GM19463 (cell line): ENCODE data around the gene MTREX.
A peak's percentile ranks its signal among the peaks of the same experiment; 100 is the strongest.

Source experiments
- ATAC-seq: cut with Tn5 transposase; IDR thresholded peaks from one replicate; pipeline ENCODE4 v1.9.1; 2021; ENCODE audit warnings: mild to moderate bottlenecking, moderate library complexity; ENCODE audit not compliant: unreplicated experiment

The MTREX gene

DNA sequence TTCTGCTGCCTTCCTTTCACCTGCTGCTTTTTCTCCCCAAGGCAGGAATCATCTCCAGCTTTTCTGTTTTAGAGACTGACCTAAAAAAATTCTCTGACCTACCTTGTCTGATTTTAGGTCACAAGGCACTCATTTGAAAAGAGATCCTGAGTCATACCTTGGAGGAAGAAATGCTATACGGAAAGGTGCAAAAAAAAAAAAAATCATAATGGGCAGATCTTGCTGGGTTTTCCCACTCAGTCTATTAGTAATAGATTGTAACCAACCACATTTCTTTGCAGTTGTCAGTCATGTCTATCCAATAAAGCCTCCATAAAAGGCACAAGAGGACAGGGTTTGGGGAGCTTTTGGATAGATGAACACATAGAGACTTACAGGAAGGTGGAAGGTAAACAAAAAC is 70.0 kb downstream of the MTREX start:
- no peak for ATAC-seq

GRCh38 chr5:55383254-55383653 is 75.5 kb downstream of the MTREX start:
- ATAC-seq = no peak

DNA sequence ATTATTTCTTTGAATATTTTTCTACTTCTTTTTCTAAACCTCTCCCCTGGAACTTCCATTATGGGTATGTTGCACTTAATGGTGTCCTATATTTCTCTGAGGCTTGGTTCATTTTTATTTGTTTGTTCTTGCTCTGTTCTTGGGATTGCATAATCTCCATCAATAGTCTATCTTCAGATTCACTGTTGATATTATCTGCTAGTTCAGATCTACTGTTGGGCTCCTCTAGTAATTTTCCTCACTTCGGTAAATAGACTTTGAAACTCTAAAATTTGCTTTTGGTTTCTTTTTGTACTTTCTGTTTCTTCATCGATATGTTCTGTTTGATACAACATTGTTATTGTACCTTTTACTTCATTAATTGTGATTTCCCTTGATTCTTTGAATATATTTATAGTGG is 76.3 kb downstream of the MTREX start:
- ATAC-seq = no peak

- no peak for ATAC-seq
Observed at GRCh38 chr5:55385227-55385626, 77.4 kb downstream of the MTREX start.

GRCh38 chr5:55385846-55386245 is 78.1 kb downstream of the MTREX start:
- ATAC-seq = no peak

GRCh38 chr5:55386356-55386755 is 78.6 kb downstream of the MTREX start:
- ATAC-seq = no peak

DNA sequence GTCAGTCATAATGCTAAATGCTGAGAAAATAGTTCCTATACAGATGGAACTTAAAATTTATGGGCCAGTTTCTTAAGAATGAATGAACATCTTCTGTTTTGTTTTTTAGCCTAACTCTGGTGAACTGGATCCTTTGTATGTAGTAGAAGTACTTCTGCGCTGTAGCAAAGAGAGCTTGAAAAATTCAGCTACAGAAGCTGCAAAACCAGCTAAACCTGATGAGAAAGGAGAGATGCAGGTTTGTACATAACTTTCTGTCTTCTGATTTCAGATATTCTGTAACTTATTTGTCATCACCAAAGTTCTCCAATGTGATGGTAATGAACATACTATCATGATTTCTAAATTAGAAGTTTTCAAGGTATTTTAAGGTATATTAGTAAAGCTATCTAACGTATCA is 80.1 kb downstream of the MTREX start:
- no peak for ATAC-seq

DNA sequence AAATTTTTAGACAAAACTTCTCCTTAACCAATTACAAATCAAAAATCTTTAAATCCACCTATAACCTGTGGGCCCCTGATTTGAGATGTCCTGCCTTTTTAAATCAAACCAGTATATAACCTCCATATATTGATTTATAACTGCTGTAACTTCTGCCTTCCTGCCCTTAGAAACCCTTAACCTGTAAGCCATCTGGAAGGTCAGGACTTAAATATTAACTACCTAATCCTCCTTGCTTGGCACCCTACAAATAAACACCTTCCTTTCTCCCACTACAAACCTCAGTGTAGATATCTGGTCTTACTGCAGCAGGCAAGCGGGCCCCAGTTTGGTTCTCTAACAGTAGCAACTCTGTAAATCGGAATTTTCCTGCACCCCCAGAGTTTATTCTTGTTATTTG is 83.9 kb downstream of the MTREX start:
- no peak for ATAC-seq

DNA sequence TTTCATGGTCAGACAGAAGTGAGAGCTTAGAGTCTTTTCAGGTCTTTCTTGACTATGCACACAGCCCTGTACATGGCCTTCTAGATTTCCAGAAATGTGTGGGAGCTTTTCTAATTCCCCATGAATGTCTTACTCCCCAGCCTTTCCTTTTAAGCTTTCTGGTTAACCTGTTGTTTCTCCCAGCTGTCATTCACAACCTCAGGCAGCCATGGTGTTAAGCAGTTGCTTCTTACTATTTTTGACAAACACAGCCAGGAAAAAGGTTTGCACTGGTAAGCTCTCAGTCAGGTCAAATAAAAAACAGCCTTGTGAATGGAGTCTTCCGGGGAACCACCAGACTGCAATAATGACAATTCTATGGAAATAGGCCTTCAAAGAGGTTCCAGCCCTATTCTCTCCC is 84.9 kb downstream of the MTREX start:
- ATAC-seq = no peak

GRCh38 chr5:55393501-55394175 is 85.8 kb downstream of the MTREX start:
- ATAC-seq = no peak

GRCh38 chr5:55402199-55402598 is 94.4 kb downstream of the MTREX start:
- no peak for ATAC-seq

GRCh38 chr5:55406292-55406691 is 98.5 kb downstream of the MTREX start:
- no peak for ATAC-seq

DNA sequence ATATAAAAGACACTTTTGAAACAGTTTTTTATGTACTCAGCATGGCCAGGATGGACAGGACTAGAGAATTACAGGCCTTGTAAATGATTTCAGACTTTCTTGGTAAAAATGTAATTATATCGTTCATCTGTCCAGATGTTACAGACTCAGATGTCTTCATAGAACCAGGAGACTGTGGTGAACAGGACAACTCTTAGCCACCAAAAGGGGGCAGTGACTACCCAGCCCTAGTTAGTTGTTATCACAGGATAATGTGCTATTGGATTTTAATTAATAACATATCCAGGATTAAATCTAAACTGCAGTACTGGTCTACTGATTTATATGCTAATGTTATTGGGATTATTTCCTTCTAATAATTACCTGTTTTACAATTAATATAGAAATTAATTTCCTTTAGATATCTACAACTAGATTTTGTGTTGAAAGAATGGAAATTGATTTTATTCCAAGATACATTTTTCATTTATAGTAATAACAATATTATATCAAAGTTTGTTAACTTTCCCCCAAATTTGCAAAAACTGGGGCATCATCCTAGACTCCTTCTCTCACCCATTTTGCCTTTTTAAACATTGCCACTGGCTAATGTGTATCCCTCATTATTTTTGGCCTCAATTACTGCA is 99.4 kb downstream of the MTREX start:
- no peak for ATAC-seq

DNA sequence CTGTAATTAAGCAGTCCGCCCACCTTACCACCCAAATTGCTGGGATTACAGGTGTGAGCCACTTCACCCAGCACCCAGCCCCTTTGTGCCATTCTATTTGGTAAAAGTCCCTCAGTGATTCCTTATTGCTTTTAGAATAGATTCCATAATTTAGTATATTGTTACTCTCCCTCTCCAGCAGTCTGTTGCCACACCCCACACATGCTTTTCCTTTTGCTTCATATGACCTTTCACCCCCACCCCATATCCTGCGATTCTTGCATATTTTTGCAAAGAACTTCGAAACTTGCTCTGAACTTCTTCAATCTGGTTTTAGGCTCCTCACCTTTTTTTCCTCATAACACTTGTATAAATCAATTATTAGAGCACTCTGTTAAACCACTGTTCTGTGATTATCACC is 100.2 kb downstream of the MTREX start:
- ATAC-seq = no peak

GRCh38 chr5:55409775-55410174 is 102.0 kb downstream of the MTREX start:
- ATAC-seq = no peak

GRCh38 chr5:55410845-55411244 is 103.1 kb downstream of the MTREX start:
- no peak for ATAC-seq

DNA sequence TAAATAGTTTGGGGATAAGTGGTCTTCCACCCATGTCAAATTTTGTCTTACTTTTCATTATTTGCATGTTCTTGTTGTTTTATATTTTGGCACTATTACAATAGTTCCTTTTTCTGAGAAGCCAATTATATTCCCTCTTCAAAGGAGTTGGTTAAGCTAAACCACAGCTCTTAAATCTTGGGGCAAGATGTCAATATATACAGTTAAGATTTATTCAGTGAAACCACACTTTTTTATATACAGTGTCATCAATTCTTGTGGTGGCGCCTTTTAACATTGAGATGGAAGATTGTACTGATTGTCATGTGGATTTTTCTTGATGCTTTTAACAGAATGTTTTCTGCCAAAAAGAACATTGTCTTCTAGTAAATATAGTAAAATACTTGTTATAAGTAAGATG is 104.1 kb downstream of the MTREX start:
- no peak for ATAC-seq

- no peak for ATAC-seq
Observed at GRCh38 chr5:55413644-55414043, 105.9 kb downstream of the MTREX start.

DNA sequence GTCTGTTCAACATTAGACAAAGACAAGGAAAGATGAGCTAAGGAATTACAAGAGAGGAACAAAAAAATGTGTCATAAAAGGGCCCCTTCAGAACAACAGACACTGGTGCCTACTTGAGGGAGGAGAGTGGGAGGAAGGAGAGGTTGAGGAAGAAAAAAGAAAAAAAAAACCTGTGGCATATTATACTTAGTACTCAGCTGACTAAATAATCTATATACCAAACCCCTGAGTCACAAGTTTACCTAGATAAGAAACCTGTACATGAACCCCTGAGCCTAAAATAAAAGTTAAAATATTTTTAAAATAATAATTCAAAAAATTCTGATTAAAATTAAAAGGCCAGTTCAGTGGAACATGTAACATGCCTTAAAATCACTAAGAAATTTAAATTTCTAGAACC is 107.3 kb downstream of the MTREX start:
- no peak for ATAC-seq

DNA sequence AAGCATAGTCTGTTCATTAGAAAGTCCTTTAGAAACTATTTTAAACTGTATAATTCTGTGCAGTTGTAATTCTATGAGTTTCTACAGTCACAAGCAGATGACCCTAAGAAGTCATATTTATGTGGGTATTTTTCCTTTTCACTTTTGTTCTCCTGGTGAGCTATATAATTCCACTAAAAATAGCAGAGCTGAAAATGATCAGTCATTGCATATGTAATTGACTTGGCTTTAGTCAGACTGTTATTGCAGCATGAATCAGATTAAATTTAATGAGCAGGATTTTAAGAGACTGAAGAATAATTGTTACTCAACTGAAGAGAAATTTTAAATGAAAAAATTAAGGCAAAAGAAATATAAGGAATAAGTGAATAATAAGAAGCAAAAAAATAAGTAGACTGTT is 108.5 kb downstream of the MTREX start:
- ATAC-seq = no peak

- no peak for ATAC-seq
Observed at GRCh38 chr5:55418994-55419968, 111.5 kb downstream of the MTREX start.

- ATAC-seq = peak; percentile 93
Observed at GRCh38 chr5:55421074-55421529, 113.3 kb downstream of the MTREX start.
